Measurements from ENCODE around the gene PLXNA2. TPM values are rescaled to one million over a fixed set of nuclear protein-coding genes. Genes with fewer than 3 reads are reported as not detected.

The PLXNA2 gene
- total RNA-seq, 1 donor from 2014 or later: 38.3 TPM

DNA sequence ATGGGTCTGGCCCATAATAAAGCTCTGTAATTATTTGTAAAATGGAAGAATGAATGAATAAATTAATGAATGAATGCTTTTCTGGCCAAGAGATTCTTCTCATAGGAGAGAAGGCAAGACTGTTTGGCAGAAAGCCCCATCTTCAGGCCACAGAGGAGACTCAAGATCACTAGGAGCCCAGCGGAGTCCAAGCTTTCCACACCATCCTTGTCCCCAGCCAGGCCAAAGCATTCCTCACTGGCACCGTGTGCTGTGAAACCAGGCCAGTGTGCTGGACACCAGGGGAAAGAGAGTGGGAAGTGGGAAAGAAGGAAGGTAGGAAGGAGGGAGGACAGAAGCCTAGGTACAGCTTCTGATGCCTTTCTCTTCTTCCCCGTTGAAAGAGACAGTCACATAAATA is 86.4 kb downstream of the PLXNA2 start:
- Histone ChIP-seq H3K36me3 (no peaks in the 10 kb centered on the region), H3K4me1 (peaks cover 49% of the 10 kb centered on the region), H3K27ac (no peak overlapping the region), H3K27me3 (no peaks in the 10 kb centered on the region), H3K9me3 (no peaks in the 10 kb centered on the region), H3K4me3 (no peak overlapping the region)
- DNase-seq (ENCODE audit: extremely low spot score in 2 of 2): no peak
- TF ChIP-seq, protein P1, sequence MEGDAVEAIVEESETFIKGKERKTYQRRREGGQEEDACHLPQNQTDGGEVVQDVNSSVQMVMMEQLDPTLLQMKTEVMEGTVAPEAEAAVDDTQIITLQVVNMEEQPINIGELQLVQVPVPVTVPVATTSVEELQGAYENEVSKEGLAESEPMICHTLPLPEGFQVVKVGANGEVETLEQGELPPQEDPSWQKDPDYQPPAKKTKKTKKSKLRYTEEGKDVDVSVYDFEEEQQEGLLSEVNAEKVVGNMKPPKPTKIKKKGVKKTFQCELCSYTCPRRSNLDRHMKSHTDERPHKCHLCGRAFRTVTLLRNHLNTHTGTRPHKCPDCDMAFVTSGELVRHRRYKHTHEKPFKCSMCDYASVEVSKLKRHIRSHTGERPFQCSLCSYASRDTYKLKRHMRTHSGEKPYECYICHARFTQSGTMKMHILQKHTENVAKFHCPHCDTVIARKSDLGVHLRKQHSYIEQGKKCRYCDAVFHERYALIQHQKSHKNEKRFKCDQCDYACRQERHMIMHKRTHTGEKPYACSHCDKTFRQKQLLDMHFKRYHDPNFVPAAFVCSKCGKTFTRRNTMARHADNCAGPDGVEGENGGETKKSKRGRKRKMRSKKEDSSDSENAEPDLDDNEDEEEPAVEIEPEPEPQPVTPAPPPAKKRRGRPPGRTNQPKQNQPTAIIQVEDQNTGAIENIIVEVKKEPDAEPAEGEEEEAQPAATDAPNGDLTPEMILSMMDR (IDR thresholded peaks at IDR 0.05): no peak
- no peak for TF ChIP-seq POLR2AphosphoS5 (IDR thresholded peaks at IDR 0.05; ENCODE audit: insufficient read depth in 1 of 2, low read depth in 1 of 2)
- intact Hi-C loops (cut with DNase I): no loop called here

GRCh38 chr1:208156741-208157140 is 87.4 kb downstream of the PLXNA2 start:
- DNase-seq (ENCODE audit: extremely low spot score in 2 of 2): no peak
- intact Hi-C loops (cut with DNase I): no loop called here
- no peaks in the 10 kb centered on the region for H3K27me3 ChIP-seq
- TF ChIP-seq POLR2A (IDR thresholded peaks at IDR 0.05) (no peak), POLR2AphosphoS5 (IDR thresholded peaks at IDR 0.05; ENCODE audit: insufficient read depth in 1 of 2, low read depth in 1 of 2) (no peak)
- TF ChIP-seq, protein P1 (IDR thresholded peaks at IDR 0.05): no peak
- H3K36me3 ChIP-seq: no peaks in the 10 kb centered on the region
- no peaks in the 10 kb centered on the region for H3K9me3 ChIP-seq
- no peak overlapping the region for H3K27ac ChIP-seq
- H3K4me3 ChIP-seq: no peak overlapping the region
- H3K4me1 ChIP-seq: peaks cover 41% of the 10 kb centered on the region

GRCh38 chr1:208156310-208156709 is 87.9 kb downstream of the PLXNA2 start:
- Histone ChIP-seq H3K36me3 (no peaks in the 10 kb centered on the region), H3K4me1 (peaks cover 40% of the 10 kb centered on the region), H3K27me3 (no peaks in the 10 kb centered on the region), H3K9me3 (no peaks in the 10 kb centered on the region), H3K27ac (no peak overlapping the region), H3K4me3 (no peak overlapping the region)
- intact Hi-C loops (cut with DNase I): no loop called here
- no peak for TF ChIP-seq POLR2AphosphoS5 (IDR thresholded peaks at IDR 0.05; ENCODE audit: insufficient read depth in 1 of 2, low read depth in 1 of 2)
- no peak for TF ChIP-seq POLR2A (IDR thresholded peaks at IDR 0.05)
- TF ChIP-seq, protein P1 (IDR thresholded peaks at IDR 0.05): no peak
- no peak for DNase-seq (ENCODE audit: extremely low spot score in 2 of 2)

GRCh38 chr1:208154679-208155642 is 89.2 kb downstream of the PLXNA2 start:
- no peak overlapping the region for H3K4me3 ChIP-seq
- peaks cover 34% of the 10 kb centered on the region for H3K4me1 ChIP-seq
- H3K9me3 ChIP-seq: no peaks in the 10 kb centered on the region
- H3K27me3 ChIP-seq: no peaks in the 10 kb centered on the region
- intact Hi-C loops (cut with DNase I): no loop called here
- no peak overlapping the region for H3K27ac ChIP-seq
- DNase-seq (ENCODE audit: extremely low spot score in 2 of 2): no peak
- no peaks in the 10 kb centered on the region for H3K36me3 ChIP-seq
- TF ChIP-seq POLR2A (IDR thresholded peaks at IDR 0.05): no peak
- no peak for TF ChIP-seq POLR2AphosphoS5 (IDR thresholded peaks at IDR 0.05; ENCODE audit: insufficient read depth in 1 of 2, low read depth in 1 of 2)
- TF ChIP-seq, protein P1 (IDR thresholded peaks at IDR 0.05): no peak

GRCh38 chr1:208154040-208154439 is 90.1 kb downstream of the PLXNA2 start:
- Histone ChIP-seq H3K4me3 (no peak overlapping the region), H3K27ac (no peak overlapping the region), H3K36me3 (no peaks in the 10 kb centered on the region), H3K27me3 (no peaks in the 10 kb centered on the region), H3K4me1 (peaks cover 24% of the 10 kb centered on the region), H3K9me3 (no peaks in the 10 kb centered on the region)
- intact Hi-C loops (cut with DNase I): no loop called here
- TF ChIP-seq, protein P1 (IDR thresholded peaks at IDR 0.05): no peak
- TF ChIP-seq POLR2AphosphoS5 (IDR thresholded peaks at IDR 0.05; ENCODE audit: insufficient read depth in 1 of 2, low read depth in 1 of 2): no peak
- TF ChIP-seq POLR2A (IDR thresholded peaks at IDR 0.05): no peak
- no peak for DNase-seq (ENCODE audit: extremely low spot score in 2 of 2)

All from vagina (tissue), 2 donors.